GM12872 (cell line): ENCODE data around the gene FKBP2.

Experiments
- TF ChIP-seq, protein P1 (sequence below): IDR thresholded peaks from 3 replicates; pipeline ENCODE4 v1.5.1; 2011; ENCODE audit warnings: low read depth, mild to moderate bottlenecking, low read length, moderate library complexity; ENCODE audit not compliant: insufficient read depth

The FKBP2 gene

DNA sequence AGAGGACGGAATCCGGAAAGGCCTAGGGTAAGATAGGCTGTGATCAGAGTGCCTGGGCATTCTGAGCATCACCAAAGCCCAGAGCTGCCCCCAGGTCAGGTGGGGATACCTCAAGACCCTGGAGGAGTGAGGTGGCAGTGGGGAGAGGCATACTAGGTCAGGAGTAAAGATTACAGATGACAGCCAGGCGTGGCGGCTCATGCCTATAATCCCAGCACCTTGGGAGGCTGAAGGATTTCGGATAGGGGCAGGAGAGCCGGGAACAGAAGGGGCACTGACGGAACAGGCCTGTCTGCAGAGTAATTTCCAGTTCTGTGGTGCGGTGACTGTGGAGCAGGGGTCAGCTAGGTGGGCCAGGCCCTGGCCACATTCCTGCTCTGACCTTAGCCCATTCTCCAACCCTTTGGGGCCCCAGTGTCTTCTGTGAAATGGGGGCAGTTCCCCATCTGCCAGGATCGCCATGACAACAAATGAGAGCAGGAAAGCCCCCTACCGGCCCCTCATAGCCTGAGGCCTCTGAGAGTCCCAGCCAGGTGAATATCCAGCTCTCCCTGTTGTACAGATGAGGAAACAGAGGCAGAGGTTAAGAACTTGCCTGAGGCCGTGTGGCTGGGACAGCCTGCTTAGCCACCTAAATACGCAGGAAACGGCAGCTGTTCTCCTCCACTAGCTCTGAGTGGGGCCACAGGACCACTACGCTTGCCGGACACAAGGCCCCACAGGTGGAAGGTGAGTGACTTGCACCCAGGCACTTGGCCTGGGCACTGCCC lies 34.3 kb downstream of the FKBP2 start:
- TF ChIP-seq, protein P1, sequence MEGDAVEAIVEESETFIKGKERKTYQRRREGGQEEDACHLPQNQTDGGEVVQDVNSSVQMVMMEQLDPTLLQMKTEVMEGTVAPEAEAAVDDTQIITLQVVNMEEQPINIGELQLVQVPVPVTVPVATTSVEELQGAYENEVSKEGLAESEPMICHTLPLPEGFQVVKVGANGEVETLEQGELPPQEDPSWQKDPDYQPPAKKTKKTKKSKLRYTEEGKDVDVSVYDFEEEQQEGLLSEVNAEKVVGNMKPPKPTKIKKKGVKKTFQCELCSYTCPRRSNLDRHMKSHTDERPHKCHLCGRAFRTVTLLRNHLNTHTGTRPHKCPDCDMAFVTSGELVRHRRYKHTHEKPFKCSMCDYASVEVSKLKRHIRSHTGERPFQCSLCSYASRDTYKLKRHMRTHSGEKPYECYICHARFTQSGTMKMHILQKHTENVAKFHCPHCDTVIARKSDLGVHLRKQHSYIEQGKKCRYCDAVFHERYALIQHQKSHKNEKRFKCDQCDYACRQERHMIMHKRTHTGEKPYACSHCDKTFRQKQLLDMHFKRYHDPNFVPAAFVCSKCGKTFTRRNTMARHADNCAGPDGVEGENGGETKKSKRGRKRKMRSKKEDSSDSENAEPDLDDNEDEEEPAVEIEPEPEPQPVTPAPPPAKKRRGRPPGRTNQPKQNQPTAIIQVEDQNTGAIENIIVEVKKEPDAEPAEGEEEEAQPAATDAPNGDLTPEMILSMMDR = no peak

DNA sequence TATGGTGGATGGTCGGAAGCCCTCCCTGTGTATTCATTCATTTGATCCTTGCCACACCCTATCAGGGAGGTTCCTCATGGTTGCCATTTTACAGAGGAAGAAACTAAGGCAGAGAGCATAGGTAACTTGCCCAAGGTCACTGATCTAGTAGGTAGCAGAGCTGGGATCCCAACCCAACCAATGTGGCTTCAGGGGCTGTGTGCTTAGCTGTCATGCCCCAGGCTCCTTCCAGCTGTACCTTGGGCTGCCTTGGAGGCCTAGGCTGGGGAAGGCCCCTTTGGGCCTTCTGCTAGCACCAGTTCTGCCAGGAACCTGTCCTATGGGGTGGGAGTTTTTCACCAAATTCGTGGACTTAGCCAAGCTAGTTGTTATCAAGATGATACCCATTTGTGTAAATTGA lies 34.9 kb downstream of the FKBP2 start:
- TF ChIP-seq, protein P1 = no peak

DNA sequence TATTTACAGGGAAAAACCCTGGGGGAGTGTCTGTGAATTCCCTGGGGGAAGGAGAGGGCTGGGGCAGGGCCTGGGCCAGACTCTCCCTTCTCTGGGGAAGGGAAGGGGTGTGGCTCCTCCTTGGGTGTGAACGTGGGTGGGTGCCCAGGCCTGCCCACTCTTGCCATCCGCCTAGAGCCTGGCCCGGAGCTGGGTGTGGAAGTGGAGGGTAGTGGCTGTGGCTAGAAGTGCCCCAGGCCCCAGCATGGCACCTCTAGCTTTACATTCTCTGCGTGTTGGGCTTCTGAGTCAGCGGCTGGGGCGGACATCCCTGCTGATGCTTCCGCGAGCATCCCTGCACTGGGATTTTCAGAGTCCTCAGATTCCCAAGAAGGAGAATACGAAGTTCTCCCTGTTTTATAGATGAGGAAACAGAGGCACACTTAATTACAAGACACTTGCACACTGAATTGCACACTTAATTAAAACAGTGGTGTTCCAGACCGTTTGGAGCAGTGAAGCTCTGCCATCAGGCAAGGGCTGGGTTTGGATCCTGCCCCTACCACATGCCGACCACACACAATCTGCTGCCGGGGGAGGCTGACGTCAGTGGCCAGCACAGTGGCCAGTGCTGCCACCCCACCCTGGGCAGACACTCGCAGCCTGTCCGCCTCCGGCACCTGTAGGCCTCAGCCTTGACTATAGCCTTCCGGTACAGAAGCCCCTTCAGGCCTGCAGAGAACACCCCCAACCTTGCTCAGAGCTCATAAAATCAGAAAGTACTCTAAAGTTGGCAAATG lies 35.9 kb downstream of the FKBP2 start:
- TF ChIP-seq, protein P1 = no peak

DNA sequence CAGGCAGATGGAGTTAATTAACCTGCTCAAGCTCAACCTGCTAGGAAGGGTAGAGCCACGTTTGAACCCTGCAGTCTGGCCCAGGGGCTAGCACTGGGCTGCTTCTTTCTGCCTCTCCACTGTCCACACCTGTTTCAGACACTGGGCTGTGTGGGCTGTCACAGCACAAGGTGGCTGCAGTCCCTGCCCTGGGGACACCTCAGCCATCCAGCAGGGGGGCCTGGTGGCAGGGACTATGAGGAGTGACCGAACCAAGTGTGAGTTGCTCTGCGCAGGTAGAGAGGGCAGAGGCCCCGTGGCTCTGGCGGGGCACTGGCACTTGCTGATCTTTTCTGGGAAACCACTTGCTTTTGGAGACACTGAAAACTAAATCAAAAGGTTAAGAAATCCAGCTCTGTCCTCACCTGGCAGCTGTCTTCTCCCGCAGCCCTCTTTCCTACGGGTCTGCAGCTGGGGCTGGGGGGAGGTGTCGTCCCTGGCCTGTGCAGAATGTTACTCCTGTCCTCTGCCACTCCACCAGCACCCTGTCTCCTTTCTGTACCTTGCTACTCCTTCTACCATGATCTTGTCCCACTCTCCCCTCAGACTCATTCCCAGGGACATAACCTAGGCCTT lies 37.8 kb downstream of the FKBP2 start:
- TF ChIP-seq, protein P1 = no peak

DNA sequence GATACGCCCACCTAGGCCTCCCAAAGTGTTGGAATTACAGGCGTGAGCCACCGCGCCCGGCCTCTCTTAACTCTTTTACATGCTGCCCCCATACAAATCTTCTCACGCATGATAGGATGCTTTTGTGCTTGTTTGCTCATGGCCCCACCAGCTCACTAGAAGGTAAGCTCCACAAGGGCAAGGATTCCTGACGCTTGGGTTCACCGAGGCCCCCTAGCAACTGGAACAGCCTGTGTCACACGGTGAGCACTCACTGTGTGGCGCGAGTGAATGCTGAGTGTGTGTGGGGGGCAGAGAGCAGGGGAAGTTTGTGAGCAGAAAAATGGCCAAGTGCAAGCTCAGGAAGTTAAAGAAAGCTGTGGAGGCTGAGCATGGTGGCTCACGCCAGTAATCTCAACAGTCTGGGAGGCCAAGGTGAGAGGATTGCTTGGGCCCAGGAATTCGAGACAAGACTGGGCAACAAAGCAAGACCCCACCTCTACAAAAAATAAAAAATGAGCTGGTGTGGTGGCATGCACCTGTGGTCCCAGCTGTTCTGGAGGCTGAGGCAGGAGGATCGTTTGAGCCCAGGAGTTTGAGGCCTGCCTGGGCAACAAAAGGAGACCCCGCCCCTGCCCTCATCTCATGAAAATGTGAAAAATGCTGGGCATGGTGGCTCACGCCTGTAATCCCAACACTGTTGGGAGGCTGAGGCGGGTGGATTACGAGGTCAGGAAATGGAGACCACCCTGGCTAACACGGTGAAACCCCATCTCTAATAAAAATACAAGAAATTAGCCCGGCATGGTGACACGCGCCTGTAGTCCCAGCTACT lies 41.3 kb downstream of the FKBP2 start:
- TF ChIP-seq, protein P1 = no peak

DNA sequence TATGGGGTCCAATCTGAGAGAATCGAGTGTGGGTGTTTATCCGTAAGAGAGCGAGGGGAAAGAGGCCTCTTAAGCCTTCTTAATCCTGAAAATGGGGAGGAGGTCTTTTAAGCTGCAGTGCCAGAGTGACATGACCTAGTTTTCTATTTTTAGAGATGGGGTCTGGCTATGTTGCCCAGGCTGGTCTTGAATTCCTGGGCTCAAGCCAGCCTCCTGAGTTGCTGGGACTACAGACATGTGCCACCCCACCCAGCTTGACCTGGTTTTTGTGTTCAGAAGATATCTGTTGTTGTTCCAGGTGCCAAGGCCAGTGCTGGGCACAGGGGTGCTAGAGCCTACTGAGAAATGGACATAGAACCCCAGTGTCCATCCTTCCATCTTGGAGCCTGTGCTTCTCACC lies 42.2 kb downstream of the FKBP2 start:
- TF ChIP-seq, protein P1 = no peak
